HG02870 (cell line): ENCODE data around the gene MARK4.

Experiments used
- ATAC-seq: cut with Tn5 transposase; IDR thresholded peaks from one replicate; pipeline ENCODE4 v1.9.1; 2021; ENCODE audit warnings: mild to moderate bottlenecking, moderate library complexity; ENCODE audit not compliant: unreplicated experiment

The MARK4 gene

GRCh38 chr19:45271098-45271734 is 20.1 kb downstream of the MARK4 start:
- ATAC-seq: no peak

DNA sequence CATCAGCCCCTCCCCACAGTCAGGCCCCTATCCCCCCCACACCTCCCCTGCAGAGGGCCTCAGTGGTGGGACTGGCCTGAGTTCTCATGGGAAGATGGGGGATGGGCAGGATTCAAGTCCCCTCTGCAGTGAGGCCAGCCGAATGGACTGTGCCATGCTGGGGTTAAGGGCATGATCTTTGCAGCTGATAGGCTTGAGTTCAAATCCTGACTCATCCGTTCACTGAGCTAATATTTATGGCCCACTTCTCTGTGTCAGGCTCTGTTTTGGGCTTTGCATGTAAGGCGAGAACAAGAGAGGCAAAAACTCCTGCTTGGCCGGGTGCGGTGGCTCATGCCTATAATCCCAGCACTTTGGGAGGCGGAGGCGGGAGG is 20.7 kb downstream of the MARK4 start:
- no peak for ATAC-seq

GRCh38 chr19:45273521-45273855 is 22.4 kb downstream of the MARK4 start:
- ATAC-seq: no peak

DNA sequence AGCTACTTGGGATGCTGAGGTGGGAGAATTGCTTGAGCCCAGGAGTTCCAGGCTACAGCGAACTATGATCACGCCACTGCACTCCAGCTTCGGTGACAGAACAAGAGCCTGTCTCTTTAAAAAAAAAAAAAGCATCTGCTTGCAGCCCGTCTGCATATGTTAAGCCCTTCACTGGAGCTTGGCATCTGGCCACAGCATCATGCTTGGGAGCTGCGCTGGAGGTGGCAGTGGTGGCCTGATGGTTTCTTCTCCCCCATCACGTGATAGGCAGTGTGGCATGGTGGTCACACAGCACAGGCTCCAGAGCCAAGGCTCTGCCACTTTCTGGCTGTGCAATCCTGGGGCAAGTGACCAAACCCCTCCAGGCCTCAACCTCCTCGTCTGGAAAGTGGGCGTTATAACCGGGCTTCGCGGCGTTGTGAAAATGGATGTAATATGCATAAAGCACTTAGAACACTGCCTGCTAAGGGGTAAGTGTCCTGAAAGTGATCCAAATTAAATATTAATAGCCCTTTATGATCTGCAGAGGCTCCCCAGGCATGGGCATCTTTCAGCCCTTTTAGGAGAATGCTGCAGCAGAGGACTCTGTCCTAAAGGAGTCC is 24.4 kb downstream of the MARK4 start:
- ATAC-seq: no peak

DNA sequence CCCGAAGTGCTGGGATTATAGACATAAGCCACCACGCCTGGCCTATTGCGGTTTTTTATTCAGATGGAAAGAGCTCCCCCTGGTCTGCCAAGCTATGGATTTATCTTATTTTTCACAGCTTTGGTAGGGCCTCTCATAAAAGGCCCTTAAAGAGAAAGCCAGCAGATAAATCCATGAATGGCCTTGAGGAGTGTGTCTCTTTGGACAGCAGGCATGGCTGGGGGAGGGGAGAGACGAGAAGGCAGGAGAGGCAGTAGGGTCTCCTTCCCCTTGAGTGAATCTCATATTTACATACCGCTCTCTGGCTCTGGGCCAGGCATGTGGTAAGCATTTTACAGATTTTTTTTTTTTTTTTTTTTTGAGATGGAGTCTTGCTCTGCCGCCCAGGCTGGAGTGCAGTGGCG is 25.2 kb downstream of the MARK4 start:
- ATAC-seq: no peak

GRCh38 chr19:45278087-45278486 is 27.0 kb downstream of the MARK4 start:
- no peak for ATAC-seq

GRCh38 chr19:45279587-45280192 is 28.6 kb downstream of the MARK4 start:
- ATAC-seq: no peak

- ATAC-seq: no peak
These were observed 29.4 kb downstream of the MARK4 start for GRCh38 chr19:45280471-45280961.

- ATAC-seq: no peak
These were observed 32.5 kb downstream of the MARK4 start for GRCh38 chr19:45283443-45284033.

DNA sequence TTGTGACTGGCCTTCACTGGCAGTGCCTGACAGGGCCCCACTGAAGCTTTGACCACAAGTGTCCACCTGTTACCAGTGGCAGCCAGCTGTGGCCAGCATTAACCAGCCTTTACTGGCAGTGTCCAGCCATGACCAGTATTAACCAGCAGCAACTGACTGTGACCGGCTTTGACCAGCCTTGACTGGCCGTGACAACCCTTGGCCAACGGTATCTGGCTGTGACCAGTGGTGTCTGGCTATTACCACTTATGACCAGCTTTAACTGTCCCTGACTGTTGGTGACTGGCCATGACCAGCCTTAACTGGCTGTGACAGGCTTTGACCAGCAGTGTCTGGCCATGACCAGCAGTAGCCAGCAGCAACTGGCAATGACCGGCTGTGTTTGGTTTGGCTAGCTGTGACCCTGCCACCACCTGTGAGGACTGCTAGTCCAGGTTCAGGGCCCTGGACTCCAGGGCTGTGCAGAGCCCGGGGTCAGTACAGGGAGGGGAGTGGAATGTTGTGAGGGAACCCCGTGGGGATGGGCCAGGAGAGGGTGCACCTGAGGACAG is 39.4 kb downstream of the MARK4 start:
- ATAC-seq: no peak

DNA sequence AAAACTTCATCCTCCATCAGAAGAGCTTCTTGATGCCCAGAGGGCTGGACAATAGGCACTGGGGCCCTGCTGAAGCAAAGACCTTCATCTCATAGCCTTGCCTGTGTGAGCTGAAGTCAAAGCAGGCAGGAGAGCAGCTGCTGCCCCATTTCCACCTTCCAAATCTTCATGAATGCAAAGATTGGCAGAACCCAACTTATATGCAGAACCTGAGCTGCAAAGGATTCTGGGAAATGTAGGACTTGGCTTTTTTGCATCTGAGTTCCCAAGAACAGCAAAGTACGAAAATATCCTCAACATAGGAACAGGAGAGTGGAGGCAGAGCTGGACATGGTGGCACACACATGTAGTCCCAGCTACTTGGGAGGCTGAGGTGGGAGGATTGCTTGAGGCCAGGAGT is 40.8 kb downstream of the MARK4 start:
- ATAC-seq: no peak

DNA sequence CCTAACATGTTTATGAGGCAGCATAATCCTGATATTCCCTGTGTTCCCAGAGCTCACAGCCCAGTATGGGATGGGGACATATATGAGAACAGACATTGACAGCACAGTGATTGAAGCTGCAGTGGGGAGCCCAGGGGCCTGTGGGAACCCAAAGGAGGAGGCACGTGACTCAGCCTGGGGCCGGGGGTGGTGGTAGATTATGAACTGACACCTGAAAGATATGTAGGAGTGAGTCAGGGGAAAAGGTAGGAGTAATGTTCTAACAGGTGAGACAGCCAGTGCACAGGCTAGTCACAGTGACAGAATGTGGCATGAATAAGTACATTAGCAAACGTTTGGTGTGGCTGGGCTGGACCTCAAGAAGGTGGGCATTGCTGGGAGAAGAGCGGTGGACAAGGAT is 42.6 kb downstream of the MARK4 start:
- ATAC-seq: no peak

DNA sequence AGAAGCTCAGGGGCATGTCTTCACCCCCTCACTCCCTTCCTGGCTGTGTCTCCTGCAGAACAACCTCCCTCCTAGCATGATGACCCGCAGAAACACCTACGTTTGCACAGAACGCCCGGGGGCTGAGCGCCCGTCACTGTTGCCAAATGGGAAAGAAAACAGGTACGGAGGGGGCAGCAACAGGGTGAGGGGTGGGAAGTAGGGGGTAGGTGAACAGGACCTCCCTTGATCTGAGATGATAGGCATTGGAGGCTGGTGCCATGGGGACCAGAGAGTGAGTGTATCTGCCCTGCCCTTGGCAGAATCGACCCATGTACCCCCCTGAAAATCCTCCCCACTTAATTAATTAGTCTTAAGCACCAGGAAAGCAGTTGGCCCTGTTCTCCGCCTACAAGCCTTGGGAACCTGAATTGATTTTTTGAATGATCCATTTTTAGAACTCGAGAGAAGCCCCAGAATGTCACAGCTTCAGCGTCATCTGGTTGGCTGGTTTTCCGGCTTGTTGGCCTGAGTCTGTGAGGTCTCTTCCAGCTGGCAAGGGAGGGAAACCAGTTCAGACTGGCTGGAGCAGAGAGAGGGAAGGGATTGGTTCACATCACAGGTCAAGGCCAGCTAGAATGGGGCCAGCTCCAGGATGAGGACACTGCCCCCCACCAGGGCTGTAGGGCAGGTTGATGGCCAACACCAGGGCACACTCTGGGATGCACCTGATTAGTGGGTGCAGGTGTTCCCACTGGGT is 43.4 kb downstream of the MARK4 start:
- no peak for ATAC-seq

DNA sequence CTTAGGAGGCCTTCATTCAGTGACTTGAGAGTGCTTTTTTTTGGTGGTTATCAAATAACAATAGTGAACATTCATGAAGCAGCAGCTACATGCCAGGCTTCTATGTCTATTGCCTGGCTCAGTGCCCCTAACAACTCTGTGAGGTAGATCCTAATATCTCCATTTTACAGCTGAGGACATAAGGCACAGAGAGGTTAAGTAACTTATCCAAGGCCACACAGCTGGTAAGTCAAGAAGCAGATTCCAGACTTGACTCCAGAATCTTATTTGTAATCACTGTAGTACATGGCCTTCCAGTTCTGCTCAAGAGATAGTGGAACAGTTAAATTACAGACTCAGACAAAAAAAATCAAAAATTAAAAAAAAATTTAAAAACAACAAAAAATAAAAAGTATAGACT is 44.8 kb downstream of the MARK4 start:
- ATAC-seq: no peak

DNA sequence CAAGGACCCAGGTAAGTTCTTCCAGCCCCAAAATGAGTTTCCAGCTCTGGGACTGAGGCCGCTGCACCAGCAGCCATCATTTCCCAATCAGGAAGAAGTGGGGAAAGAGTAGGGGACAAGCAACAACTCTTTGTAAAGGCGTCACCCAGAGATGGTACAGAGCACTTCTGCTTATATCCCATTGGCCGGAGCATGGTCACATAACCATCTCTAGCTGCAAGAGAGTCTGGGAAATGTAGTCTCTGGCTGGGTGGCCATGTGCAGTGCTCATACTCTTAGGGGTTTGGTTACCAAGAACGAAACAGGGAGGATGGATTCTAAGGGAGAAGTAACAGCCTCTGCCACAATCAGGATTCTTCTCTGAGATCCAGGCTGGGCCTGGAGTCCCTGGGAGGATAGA is 45.3 kb downstream of the MARK4 start:
- ATAC-seq: no peak

DNA sequence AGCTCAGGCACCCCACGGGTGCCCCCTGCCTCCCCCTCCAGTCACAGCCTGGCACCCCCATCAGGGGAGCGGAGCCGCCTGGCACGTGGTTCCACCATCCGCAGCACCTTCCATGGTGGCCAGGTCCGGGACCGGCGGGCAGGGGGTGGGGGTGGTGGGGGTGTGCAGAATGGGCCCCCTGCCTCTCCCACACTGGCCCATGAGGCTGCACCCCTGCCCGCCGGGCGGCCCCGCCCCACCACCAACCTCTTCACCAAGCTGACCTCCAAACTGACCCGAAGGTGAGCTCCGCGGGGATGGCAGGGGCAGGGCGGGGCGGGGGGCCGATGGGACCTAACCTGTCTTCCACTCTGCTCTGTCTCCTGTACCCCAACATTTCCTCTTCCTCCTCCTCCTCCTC is 46.6 kb downstream of the MARK4 start:
- ATAC-seq: no peak

DNA sequence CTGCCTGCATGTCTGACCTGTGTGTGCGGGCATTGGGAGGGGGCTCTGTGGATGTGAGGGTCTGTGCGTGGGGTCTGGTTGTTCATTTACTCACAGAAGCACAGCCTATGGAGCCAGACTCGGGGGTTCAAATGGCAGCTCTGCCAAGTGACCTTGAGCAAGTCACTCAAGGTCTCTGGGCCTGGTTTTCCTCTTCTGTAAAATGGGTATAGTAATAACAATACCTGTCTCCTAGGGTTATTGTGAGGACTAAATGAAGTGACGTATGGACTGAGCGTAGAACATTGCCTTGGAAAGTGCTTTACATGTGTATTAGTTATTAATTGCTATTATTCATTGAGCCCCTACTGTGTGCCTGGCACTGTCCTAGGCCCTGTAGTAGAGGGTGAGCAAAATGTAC is 47.2 kb downstream of the MARK4 start:
- no peak for ATAC-seq

GRCh38 chr19:45299719-45300118 is 48.6 kb downstream of the MARK4 start:
- no peak for ATAC-seq

- ATAC-seq: no peak
These were observed 51.3 kb downstream of the MARK4 start for GRCh38 chr19:45302416-45302815.

DNA sequence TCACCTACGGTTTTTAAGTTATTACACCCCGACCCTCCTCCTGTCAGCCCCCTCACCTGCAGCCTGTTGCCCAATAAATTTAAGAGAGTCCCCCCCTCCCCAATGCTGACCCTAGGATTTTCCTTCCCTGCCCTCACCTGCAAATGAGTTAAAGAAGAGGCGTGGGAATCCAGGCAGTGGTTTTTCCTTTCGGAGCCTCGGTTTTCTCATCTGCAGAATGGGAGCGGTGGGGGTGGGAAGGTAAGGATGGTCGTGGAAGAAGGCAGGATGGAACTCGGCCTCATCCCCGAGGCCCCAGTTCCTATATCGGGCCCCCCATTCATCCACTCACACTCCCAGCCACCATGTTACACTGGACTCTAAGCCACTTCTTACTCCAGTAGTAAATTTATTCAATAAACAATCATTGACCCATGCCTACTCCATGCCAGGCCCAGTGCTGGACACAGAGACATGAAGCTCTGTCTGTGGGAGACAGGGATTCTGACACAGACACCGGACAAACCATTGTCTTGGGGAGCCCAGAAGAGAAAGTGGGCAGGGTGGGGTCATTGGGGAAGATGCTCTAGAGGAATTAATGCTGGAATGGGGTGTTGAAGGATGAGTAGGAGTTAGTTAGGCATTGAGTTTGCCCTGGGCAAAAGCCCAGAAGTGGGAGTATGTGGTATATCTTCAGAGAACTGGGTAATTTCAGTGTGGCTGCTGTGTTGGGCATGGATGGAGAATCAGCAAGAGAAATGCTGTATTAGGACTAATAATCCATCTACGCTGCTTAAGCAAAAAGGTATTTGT is 52.4 kb downstream of the MARK4 start:
- no peak for ATAC-seq
